Ishikawa (cell line): ENCODE data around the gene ANK3.

ENCODE experiments used
- CEBPB ChIP-seq: IDR thresholded peaks from 2 replicates; pipeline ENCODE4 v1.6.1; 2012
- CREB1 ChIP-seq: IDR thresholded peaks from 2 replicates; pipeline ENCODE4 v1.6.1; 2012; ENCODE audit warnings: low read depth
- EGR1 ChIP-seq: IDR thresholded peaks from 2 replicates; pipeline ENCODE4 v1.6.1; 2012
- EP300 ChIP-seq: IDR thresholded peaks from 2 replicates; pipeline ENCODE4 v1.6.1; 2012; ENCODE audit warnings: borderline replicate concordance
- FOXM1 ChIP-seq: IDR thresholded peaks from 2 replicates; pipeline ENCODE4 v1.6.1; 2012; ENCODE audit warnings: low read depth, borderline replicate concordance
- MAX ChIP-seq: IDR thresholded peaks from 2 replicates; pipeline ENCODE4 v1.6.1; 2012
- NFIC ChIP-seq: IDR thresholded peaks from 2 replicates; pipeline ENCODE4 v1.6.1; 2012
- RAD21 ChIP-seq: IDR thresholded peaks from 2 replicates; pipeline ENCODE4 v1.6.1; 2012; ENCODE audit warnings: low read depth
- REST ChIP-seq: IDR thresholded peaks from 2 replicates; pipeline ENCODE4 v1.6.1; 2012; ENCODE audit warnings: low read depth, mild to moderate bottlenecking
- TAF1 ChIP-seq: IDR thresholded peaks from 2 replicates; pipeline ENCODE4 v1.6.1; 2012; ENCODE audit warnings: low read depth, mild to moderate bottlenecking
- TCF12 ChIP-seq: IDR thresholded peaks from 2 replicates; pipeline ENCODE4 v1.6.1; 2012; ENCODE audit warnings: low read depth
- TEAD4 ChIP-seq: IDR thresholded peaks from 2 replicates; pipeline ENCODE4 v1.6.1; 2012
- USF1 ChIP-seq: IDR thresholded peaks from 2 replicates; pipeline ENCODE4 v1.6.1; 2012
- YY1 ChIP-seq: IDR thresholded peaks from 2 replicates; pipeline ENCODE4 v1.6.1; 2012; ENCODE audit warnings: low read depth
- ZBTB7A ChIP-seq: IDR thresholded peaks from 2 replicates; pipeline ENCODE4 v1.6.1; 2012; ENCODE audit warnings: low read depth

ANK3 gene

GRCh38 chr10:60290558-60290957, 99.1 kb downstream of the ANK3 start:
- TF ChIP-seq YY1 (no peak), NFIC (peak; percentile 41; the same call in 1 of the 2 replicates)

- TF ChIP-seq RAD21 (no peak), NFIC (no peak)
Measured at GRCh38 chr10:60289800-60290199, 99.9 kb downstream of the ANK3 start.

- no peak for TF ChIP-seq EGR1
- TF ChIP-seq TEAD4 = no peak
- TF ChIP-seq RAD21 = no peak
- no peak for TF ChIP-seq TCF12
- no peak for TF ChIP-seq YY1
- TF ChIP-seq EP300 = no peak
Measured at GRCh38 chr10:60288256-60288655, 101.4 kb downstream of the ANK3 start.

- TF ChIP-seq NFIC = no peak
- TF ChIP-seq MAX = no peak
- no peak for TF ChIP-seq TCF12
- no peak for TF ChIP-seq CEBPB
Measured at GRCh38 chr10:60286559-60286958, 103.1 kb downstream of the ANK3 start.

- TF ChIP-seq CEBPB = no peak
- TF ChIP-seq FOXM1 = no peak
- TF ChIP-seq TAF1 = no peak
- no peak for TF ChIP-seq TEAD4
- TF ChIP-seq USF1 = no peak
- no peak for TF ChIP-seq REST
- no peak for TF ChIP-seq YY1
- no peak for TF ChIP-seq ZBTB7A
- no peak for TF ChIP-seq RAD21
- no peak for TF ChIP-seq EP300
- no peak for TF ChIP-seq CREB1
- no peak for TF ChIP-seq EGR1
- TF ChIP-seq MAX = no peak
Measured at GRCh38 chr10:60283397-60283796, 106.3 kb downstream of the ANK3 start.

GRCh38 chr10:60282771-60283353, 106.8 kb downstream of the ANK3 start:
- TF ChIP-seq YY1 (no peak), TEAD4 (peak; percentile 16; the same call in 1 of the 2 replicates), CEBPB (no peak)

- no peak for TF ChIP-seq RAD21
- no peak for TF ChIP-seq TCF12
- TF ChIP-seq MAX = no peak
- no peak for TF ChIP-seq TEAD4
- no peak for TF ChIP-seq NFIC
Measured at GRCh38 chr10:60281792-60282353, 107.8 kb downstream of the ANK3 start.

- TF ChIP-seq RAD21 = no peak
- TF ChIP-seq TEAD4 = no peak
- no peak for TF ChIP-seq ZBTB7A
Measured at GRCh38 chr10:60281331-60281730, 108.3 kb downstream of the ANK3 start.

GRCh38 chr10:60280475-60280874, 109.2 kb downstream of the ANK3 start:
- TF ChIP-seq REST (no peak), CREB1 (no peak), CEBPB (peak; percentile 55; the same call in 1 of the 2 replicates), TEAD4 (no peak), FOXM1 (no peak), NFIC (peak; percentile 5; the same call in 1 of the 2 replicates), USF1 (no peak), EGR1 (no peak), EP300 (no peak), TAF1 (no peak), ZBTB7A (no peak), TCF12 (no peak), MAX (no peak), YY1 (no peak), RAD21 (no peak)
